Esophagus squamous epithelium (tissue), 4 donors: ENCODE measurements around the gene AP1G2.

Experiments
- CTCF ChIP-seq, 6 experiments: fragments of 450-650 bp in 4 of 6; fragments of 200-600 bp in 2 of 6; sonication (generic) in 2 of 6; IDR thresholded peaks; one replicate each; pipeline ENCODE4 v1.5.1; 2016 to 2019; ENCODE audit warnings: antibody characterized with exemption in 6 of 6, mild to moderate bottlenecking in 4 of 6, moderate library complexity in 4 of 6
- POLR2A ChIP-seq, 4 donors: fragments of 450-650 bp; IDR thresholded peaks; one replicate each; pipeline ENCODE4 v1.6.1; 2017; ENCODE audit warnings: antibody characterized with exemption in 4 of 4, mild to moderate bottlenecking in 4 of 4, moderate library complexity in 3 of 4

DNA sequence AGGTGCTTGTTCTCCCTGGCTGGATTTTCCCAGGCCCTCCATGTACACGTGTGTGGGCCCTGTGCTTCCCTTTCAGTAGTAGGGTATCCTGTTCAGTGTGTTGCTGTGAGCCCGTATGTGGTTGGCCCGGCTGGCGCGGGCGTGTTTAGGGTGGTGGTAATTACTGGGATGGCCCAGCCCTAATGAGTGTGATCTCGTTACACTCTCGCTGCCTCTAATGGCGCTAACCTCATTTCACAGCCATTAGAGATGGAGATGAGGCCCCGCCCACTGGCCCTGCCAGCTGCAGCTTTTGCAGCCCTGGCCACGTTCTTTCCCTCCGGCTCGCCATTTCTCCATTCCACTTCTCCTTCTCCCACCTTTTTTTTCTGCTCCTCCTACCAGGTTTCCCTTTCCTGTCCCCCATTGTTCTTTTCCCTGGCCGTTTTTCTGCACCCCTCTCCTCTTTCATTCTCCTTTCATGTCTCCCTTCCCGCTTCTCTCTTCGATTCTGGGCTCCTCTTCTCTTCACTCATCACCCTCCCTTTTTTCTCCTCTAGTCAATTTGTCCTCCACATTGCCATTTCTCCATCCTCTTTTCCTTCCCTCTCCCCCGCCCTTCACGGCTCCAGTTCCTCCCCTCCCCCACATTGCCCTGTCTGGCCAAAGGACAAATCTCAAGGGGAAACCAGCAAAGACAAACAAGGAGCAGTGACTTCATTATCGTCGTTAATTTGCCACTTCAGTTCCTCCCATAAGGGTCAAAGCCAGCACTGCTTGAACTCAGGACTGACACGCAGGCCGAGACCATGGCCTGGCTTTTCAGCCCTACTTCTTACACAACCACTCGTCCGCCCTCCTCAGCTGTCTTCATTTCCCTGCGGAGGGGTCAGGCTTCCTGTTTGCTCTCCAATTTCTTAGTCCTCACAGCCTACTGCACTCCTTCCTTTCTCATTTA is 22.8 kb downstream of the AP1G2 start:
- TF ChIP-seq POLR2A (IDR thresholded peaks at IDR 0.05), result no peak
- TF ChIP-seq CTCF (IDR thresholded peaks at IDR 0.05), result no peak
